Karpas-422 (cell line): ENCODE data around the gene AKAP10. TPM values are rescaled to one million over a fixed set of nuclear protein-coding genes. Genes with fewer than 3 reads are reported as not detected.
"Not testable (repeated sequence)": the region's sequence is repeated elsewhere in the genome, so short reads cannot be mapped to it uniquely, and the experiment has no call there.

Source experiments
- DNase-seq: peaks from one replicate; pipeline ENCODE4 v3.0.0-alpha.2; 2015
- H2AFZ ChIP-seq: fragments of 200-600 bp; sonication (generic); 2 replicates; pipeline ENCODE4 v1.6.1; 2014; ENCODE audit warnings: antibody characterized with exemption, low read length, mixed read lengths
- H3K27ac ChIP-seq: fragments of 200-600 bp; sonication (generic); 2 replicates; pipeline ENCODE4 v1.5.1; 2014; ENCODE audit warnings: mild to moderate bottlenecking, low read length, moderate library complexity
- H3K27me3 ChIP-seq: fragments of 200-600 bp; sonication (generic); 2 replicates; pipeline ENCODE4 v1.6.1; 2014; ENCODE audit warnings: low read length, mixed read lengths
- H3K36me3 ChIP-seq: fragments of 200-600 bp; sonication (generic); 2 replicates; pipeline ENCODE4 v1.6.1; 2014; ENCODE audit warnings: low read length, mixed read lengths; ENCODE audit not compliant: insufficient read depth
- H3K4me1 ChIP-seq: fragments of 200-600 bp; sonication (generic); 2 replicates; pipeline ENCODE4 v1.6.1; 2014; ENCODE audit warnings: mild to moderate bottlenecking, low read length, mixed read lengths
- H3K4me2 ChIP-seq: fragments of 200-600 bp; sonication (generic); 2 replicates; pipeline ENCODE4 v1.6.1; 2014; ENCODE audit warnings: low read length, low read depth, mild to moderate bottlenecking; ENCODE audit not compliant: poor library complexity, severe bottlenecking
- H3K4me3 ChIP-seq: fragments of 200-600 bp; sonication (generic); 2 replicates; pipeline ENCODE4 v1.5.1; 2014; ENCODE audit warnings: mild to moderate bottlenecking, antibody characterized with exemption, low read length, mixed read lengths
- H3K79me2 ChIP-seq: fragments of 200-600 bp; sonication (generic); 2 replicates; pipeline ENCODE4 v1.6.1; 2014; ENCODE audit warnings: mild to moderate bottlenecking, low read length, mixed read lengths
- H3K9ac ChIP-seq: fragments of 200-600 bp; sonication (generic); 2 replicates; pipeline ENCODE4 v1.6.0; 2014; ENCODE audit warnings: low read length
- H3K9me2 ChIP-seq: fragments of 200-600 bp; sonication (generic), shearing (Covaris generic); replicated peaks from 2 replicates; pipeline ENCODE4 v1.6.0; 2014; ENCODE audit warnings: mild to moderate bottlenecking, low read length, moderate library complexity; ENCODE audit not compliant: insufficient read depth
- H3K9me3 ChIP-seq: fragments of 300-700, 200-600 bp; sonication (generic); 2 replicates; pipeline ENCODE4 v1.6.1; 2014; ENCODE audit warnings: low read length, mixed read lengths
- H4K20me1 ChIP-seq: fragments of 200-600 bp; sonication (generic); 2 replicates; pipeline ENCODE4 v1.6.1; 2014; ENCODE audit warnings: mild to moderate bottlenecking, antibody characterized with exemption, low read length, low read depth; ENCODE audit not compliant: insufficient read depth
- total RNA-seq: library from RNA; depleted of rRNA; stranded (reverse); fragments of >200 nt; shearing (Covaris generic); gene quantifications from 2 replicates; pipeline ENCODE4 v1.2.3, GENCODE V29; 2014; ENCODE audit warnings: low replicate concordance

The AKAP10 gene
- total RNA-seq, 1 experiment from 2014 or later = 31.1 TPM

DNA sequence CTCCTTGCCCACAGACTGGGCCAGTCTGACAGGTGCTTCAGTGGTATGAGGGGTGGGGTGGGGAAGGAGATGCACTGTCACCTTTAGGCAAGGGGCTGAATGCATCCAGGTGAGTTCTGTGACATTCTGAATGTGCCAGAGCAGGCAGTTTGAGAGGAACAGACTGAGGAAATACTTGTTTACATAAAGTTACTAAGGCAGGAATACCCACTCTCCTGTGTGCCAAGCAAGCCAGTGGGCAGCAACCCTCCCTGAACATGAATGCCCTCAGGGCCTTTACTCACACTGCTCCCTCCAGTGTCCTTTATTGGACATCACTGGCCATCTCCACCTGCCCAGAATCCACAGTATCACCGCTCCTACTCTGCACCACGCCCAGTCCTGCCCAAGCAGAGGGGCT lies 76.8 kb downstream of the AKAP10 start:
- no peak overlapping the region for H3K9ac ChIP-seq
- H3K9me2 ChIP-seq = no peaks in the 10 kb centered on the region
- H3K4me3 ChIP-seq = no peak overlapping the region
- H3K36me3 ChIP-seq = peaks cover 22% of the 10 kb centered on the region
- no peak for DNase-seq
- no peaks in the 10 kb centered on the region; the same call in 1 of the 2 replicates for H4K20me1 ChIP-seq
- no peaks in the 10 kb centered on the region for H3K9me3 ChIP-seq
- no peaks in the 10 kb centered on the region for H3K4me1 ChIP-seq
- no peaks in the 10 kb centered on the region for H3K79me2 ChIP-seq
- H3K27me3 ChIP-seq = no peaks in the 10 kb centered on the region
- no peak overlapping the region for H3K4me2 ChIP-seq
- no peak overlapping the region for H2AFZ ChIP-seq
- H3K27ac ChIP-seq = no peak overlapping the region

DNA sequence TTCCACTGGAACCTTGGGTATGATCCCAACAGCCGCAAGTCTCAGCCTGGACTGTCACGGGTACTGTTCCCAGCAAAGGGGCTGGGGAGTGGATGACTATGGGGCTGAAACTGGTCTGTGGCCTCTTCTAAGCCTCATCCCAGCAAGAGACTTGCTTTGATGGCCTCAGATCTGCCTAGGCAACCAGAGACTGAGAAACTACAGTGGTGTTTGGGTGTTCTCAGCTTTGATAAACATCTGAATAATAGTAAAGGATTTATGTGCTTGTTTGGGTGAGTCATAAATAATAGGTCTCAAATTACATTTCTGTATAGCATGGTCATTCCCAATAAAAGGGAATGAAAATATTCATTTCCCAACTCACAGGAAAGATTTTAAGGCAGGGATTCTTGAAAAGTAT lies 79.7 kb downstream of the AKAP10 start:
- Histone ChIP-seq H3K27me3 (no peaks in the 10 kb centered on the region), H3K4me2 (no peak overlapping the region), H3K9me3 (no peaks in the 10 kb centered on the region), H3K4me1 (no peaks in the 10 kb centered on the region), H3K9me2 (no peaks in the 10 kb centered on the region), H3K9ac (no peak overlapping the region), H4K20me1 (no peaks in the 10 kb centered on the region; the same call in 1 of the 2 replicates), H2AFZ (no peak overlapping the region), H3K4me3 (no peak overlapping the region), H3K79me2 (no peaks in the 10 kb centered on the region), H3K27ac (no peak overlapping the region), H3K36me3 (peaks cover 5% of the 10 kb centered on the region; the same call in 1 of the 2 replicates)
- no peak for DNase-seq

DNA sequence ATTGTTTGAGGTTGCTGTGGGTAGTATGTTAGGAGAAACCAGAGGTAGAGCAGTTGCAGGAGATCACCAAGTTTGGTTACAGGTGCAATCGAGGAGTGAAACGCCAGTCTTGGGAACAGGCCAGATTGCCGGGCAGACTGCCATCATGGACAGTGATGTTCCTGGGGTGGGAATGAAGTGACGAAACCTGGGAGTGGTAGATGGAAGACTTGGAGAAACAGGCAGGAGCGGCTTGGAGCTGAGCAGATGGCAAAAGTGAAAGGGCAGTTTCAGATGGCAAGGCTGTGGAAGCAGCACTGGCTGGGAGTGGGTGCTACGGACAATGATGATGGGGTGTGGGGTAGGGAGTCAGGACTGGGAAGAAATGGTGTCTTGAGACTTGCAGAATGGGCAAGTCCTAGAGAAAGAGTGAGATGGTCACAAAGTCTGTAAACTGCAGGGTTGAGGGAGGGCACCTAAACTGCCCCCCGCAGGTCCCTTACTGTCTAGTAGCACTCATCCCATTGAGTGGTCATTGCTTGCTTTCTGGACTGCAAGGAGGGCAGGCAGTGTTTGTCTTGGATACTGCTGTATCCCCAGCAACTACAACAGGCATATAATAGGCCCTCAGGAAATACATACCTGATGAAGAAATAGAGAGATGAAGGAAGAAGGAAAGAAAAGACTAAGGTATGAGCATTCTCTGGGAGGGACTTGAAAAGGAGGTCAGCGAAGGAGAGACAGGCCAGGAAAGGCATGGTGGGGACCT lies 80.4 kb downstream of the AKAP10 start:
- H3K36me3 ChIP-seq = peaks cover 5% of the 10 kb centered on the region; the same call in 1 of the 2 replicates
- no peaks in the 10 kb centered on the region for H3K4me1 ChIP-seq
- no peak for DNase-seq
- H4K20me1 ChIP-seq = no peaks in the 10 kb centered on the region; the same call in 1 of the 2 replicates
- no peak overlapping the region for H3K9ac ChIP-seq
- H3K27me3 ChIP-seq = no peaks in the 10 kb centered on the region
- H3K9me3 ChIP-seq = no peaks in the 10 kb centered on the region
- H3K79me2 ChIP-seq = no peaks in the 10 kb centered on the region
- H3K9me2 ChIP-seq = no peaks in the 10 kb centered on the region
- no peak overlapping the region for H2AFZ ChIP-seq
- H3K4me2 ChIP-seq = no peak overlapping the region
- H3K4me3 ChIP-seq = no peak overlapping the region
- no peak overlapping the region for H3K27ac ChIP-seq

DNA sequence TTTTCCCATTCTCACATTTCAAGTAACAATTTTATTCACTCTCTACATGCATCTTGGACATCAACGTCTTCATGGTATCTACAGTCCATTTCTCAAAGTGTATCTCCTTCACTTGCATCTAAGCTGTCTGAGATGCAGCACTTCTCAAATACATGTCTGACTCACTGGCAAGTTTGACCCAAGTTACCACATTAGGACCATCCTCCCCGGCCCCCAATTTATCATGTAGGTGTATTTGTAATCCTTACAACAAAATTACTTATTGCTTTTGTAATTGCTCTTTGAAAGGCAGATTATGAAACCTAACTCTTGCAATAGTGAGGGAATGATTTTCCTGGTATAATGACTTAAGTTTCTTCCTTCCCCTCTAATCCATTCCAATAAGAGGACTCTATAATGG lies 80.9 kb downstream of the AKAP10 start:
- 0 out of 2 replicates have a peak, but pooled peaks cover 5% of the 10 kb centered on the region for H3K36me3 ChIP-seq
- no peaks in the 10 kb centered on the region for H3K79me2 ChIP-seq
- no peaks in the 10 kb centered on the region for H3K27me3 ChIP-seq
- no peak overlapping the region for H3K9ac ChIP-seq
- no peak overlapping the region for H3K4me3 ChIP-seq
- no peak for DNase-seq
- H3K4me1 ChIP-seq = no peaks in the 10 kb centered on the region
- H3K27ac ChIP-seq = no peak overlapping the region
- no peaks in the 10 kb centered on the region for H3K9me2 ChIP-seq
- H4K20me1 ChIP-seq = no peaks in the 10 kb centered on the region; the same call in 1 of the 2 replicates
- H2AFZ ChIP-seq = no peak overlapping the region
- H3K4me2 ChIP-seq = no peak overlapping the region
- H3K9me3 ChIP-seq = no peaks in the 10 kb centered on the region

DNA sequence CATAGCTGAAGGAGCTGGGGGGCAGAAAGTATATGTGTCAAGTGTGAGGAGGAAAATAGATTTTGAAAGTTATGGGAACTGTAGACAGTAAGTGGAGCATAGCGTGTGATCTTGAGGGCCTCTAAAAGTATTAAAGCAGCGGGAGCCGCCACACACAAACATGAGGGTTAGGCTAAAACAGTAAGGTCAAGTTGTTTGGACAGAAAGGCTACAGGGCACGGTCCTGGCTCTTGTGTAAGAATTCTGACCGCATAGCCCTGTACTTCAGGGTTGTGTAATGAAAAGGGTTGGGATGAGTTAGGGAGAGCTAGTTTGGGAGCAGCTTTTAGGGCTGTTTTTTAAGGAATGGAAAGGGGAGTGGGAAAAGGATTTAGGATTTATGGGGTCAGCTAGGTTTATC lies 87.1 kb downstream of the AKAP10 start:
- not testable (repeated sequence) for H3K4me2 ChIP-seq, H3K27ac ChIP-seq, H3K36me3 ChIP-seq, H2AFZ ChIP-seq, H3K79me2 ChIP-seq, H3K9me2 ChIP-seq, H3K4me3 ChIP-seq, DNase-seq, H4K20me1 ChIP-seq, H3K27me3 ChIP-seq, H3K9me3 ChIP-seq, H3K9ac ChIP-seq, H3K4me1 ChIP-seq

DNA sequence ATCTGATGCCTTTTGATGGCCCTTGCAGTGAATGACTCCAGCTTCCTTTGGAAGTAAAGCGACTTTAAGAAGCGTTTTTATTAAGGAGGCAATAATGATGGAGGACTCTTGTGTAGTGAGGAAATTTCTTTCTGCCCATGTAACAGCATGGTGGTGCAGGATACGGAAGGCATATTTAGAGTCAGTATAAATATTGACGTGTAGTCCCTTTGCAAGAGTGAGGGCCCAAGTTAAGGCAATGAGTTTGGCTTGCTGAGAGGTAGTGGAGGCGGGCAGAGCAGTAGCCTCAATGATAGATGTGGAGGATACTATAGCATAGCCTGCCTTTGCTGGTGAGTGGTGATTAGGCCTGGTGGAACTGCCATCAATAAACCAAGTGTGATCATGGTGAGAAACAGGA lies 87.6 kb downstream of the AKAP10 start:
- not testable (repeated sequence) for H3K79me2 ChIP-seq, H3K9me2 ChIP-seq, H3K36me3 ChIP-seq, H3K4me2 ChIP-seq, H3K4me3 ChIP-seq, H4K20me1 ChIP-seq, H3K27ac ChIP-seq, H3K4me1 ChIP-seq, H3K9ac ChIP-seq, H3K27me3 ChIP-seq, H3K9me3 ChIP-seq, DNase-seq, H2AFZ ChIP-seq

DNA sequence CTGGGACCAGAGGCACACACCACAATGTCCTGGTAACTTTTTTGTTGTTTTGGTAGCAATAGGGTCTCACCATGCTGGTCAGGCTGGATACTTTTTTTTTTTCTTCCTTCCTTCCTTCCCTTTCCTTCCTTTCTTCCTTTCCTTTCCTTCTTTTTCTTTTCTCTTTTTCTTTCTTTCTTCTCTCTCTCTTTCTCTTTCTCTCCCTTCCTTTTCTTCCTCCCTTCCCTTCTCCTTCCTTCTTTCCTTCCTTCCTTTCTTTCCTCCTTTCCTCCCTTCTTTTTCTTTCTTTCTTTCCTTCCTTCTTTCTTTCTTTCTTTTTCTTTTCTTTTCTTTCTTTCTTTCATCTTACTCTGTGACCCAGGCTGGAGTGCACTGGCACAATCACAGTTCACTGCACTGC lies 91.5 kb downstream of the AKAP10 start:
- Histone ChIP-seq H3K27me3 (no peaks in the 10 kb centered on the region), H3K9ac (no peak overlapping the region), H3K36me3 (no peaks in the 10 kb centered on the region), H3K4me3 (no peak overlapping the region), H3K4me1 (no peaks in the 10 kb centered on the region), H3K4me2 (no peak overlapping the region), H3K27ac (no peak overlapping the region), H3K9me3 (no peaks in the 10 kb centered on the region), H4K20me1 (no peaks in the 10 kb centered on the region), H3K9me2 (no peaks in the 10 kb centered on the region), H3K79me2 (no peaks in the 10 kb centered on the region), H2AFZ (no peak overlapping the region)
- DNase-seq = no peak

DNA sequence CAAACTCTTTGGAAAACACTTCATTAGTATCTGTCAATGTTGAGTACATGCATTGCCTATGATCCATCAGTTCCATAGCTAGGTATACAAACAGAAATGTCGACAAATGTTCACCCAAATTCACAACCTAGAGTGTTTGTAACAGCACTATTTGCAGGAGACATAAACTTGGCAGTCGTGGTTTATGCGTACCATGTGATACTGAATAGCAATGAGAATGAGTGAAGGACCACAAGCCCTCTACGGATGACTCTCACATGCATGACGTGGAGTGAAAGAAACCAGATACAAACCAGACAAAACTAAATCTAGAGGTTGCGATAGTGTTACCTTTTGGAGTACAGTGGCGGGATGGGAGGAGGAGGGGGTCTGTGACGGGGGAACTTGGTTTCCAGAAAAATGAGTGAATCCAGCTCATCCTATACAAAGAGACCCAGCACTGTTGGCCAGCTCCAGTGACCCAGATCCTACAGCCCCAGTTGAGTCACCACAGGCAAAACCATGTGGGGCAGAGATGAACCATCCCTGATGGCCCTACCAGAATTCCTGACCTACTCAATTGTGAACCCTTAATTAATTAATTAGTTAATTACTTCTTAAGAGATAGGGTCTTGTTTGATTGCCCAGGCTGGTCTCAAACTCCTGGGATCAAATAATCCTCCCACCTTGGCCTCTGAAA lies 94.0 kb downstream of the AKAP10 start:
- Histone ChIP-seq H2AFZ (no peak overlapping the region), H3K9me3 (no peaks in the 10 kb centered on the region), H3K9ac (no peak overlapping the region), H3K4me2 (no peak overlapping the region), H3K27me3 (no peaks in the 10 kb centered on the region), H3K36me3 (no peaks in the 10 kb centered on the region), H3K27ac (no peak overlapping the region), H3K9me2 (no peaks in the 10 kb centered on the region), H4K20me1 (no peaks in the 10 kb centered on the region), H3K79me2 (no peaks in the 10 kb centered on the region), H3K4me1 (no peaks in the 10 kb centered on the region), H3K4me3 (no peak overlapping the region)
- no peak for DNase-seq
